ENCODE data around the gene ARHGEF26. TPM values are rescaled to one million over a fixed set of nuclear protein-coding genes. Genes with fewer than 3 reads are reported as not detected.

ARHGEF26 gene
- total and polyA plus RNA-seq, 4 donors = 12.3 to 45.5 (median 28.5) TPM

DNA sequence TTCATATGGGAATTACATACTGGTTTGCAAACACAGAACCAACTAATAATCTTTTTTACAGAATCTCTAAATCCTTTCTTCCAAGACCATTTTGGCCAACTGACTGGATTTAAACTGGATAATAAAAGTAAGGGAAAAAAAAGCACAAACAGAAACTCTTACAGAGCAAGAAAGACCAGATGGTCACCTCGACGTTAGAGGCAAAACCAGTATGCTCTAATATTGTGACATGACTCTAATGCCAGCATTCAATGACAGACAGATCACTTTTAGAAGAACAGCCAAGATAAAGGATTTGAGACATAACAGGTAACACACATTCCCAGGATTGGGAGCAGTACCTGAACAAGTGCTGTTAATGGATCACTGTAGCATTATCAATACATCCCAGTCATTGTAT, 152.2 kb downstream of the ARHGEF26 start:
- DNase-seq = no peak
- peaks cover 13 to 30% (median 18%) of the 10 kb centered on the region in 4 donors for H3K36me3 ChIP-seq (ENCODE audit: control insufficient read depth in 4 of 4, insufficient read depth in 4 of 4, low read length in 4 of 4)
- 86 to 87% methylated on average over 2 of the region's 2 CpGs for WGBS, 2 donors
- no peak for ATAC-seq (ENCODE audit: insufficient read depth, low FRiP score)
- H3K4me3 ChIP-seq = no peak overlapping the region
- H3K27ac ChIP-seq (ENCODE audit: low read depth in 1 of 2, low read length in 1 of 2) = no peak overlapping the region
- no peaks in the 10 kb centered on the region for H3K9me3 ChIP-seq (ENCODE audit: control insufficient read depth in 4 of 4, insufficient read depth in 3 of 4, low read length in 3 of 4)
- TF ChIP-seq, protein P1, sequence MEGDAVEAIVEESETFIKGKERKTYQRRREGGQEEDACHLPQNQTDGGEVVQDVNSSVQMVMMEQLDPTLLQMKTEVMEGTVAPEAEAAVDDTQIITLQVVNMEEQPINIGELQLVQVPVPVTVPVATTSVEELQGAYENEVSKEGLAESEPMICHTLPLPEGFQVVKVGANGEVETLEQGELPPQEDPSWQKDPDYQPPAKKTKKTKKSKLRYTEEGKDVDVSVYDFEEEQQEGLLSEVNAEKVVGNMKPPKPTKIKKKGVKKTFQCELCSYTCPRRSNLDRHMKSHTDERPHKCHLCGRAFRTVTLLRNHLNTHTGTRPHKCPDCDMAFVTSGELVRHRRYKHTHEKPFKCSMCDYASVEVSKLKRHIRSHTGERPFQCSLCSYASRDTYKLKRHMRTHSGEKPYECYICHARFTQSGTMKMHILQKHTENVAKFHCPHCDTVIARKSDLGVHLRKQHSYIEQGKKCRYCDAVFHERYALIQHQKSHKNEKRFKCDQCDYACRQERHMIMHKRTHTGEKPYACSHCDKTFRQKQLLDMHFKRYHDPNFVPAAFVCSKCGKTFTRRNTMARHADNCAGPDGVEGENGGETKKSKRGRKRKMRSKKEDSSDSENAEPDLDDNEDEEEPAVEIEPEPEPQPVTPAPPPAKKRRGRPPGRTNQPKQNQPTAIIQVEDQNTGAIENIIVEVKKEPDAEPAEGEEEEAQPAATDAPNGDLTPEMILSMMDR (IDR thresholded peaks at IDR 0.05; ENCODE audit: control extremely low read depth, extremely low read depth) = no peak
- no peaks in the 10 kb centered on the region for H3K27me3 ChIP-seq (ENCODE audit: control insufficient read depth in 3 of 3, insufficient read depth in 3 of 3, low read length in 2 of 3)
- H3K4me1 ChIP-seq (ENCODE audit: control insufficient read depth in 5 of 5, insufficient read depth in 5 of 5, low read length in 5 of 5) = peaks cover 0 to 14% (median 0%) of the 10 kb centered on the region in 5 donors
- no peak overlapping the region for H3K9ac ChIP-seq (ENCODE audit: insufficient read depth in 1 of 2, low read length in 2 of 2)

DNA sequence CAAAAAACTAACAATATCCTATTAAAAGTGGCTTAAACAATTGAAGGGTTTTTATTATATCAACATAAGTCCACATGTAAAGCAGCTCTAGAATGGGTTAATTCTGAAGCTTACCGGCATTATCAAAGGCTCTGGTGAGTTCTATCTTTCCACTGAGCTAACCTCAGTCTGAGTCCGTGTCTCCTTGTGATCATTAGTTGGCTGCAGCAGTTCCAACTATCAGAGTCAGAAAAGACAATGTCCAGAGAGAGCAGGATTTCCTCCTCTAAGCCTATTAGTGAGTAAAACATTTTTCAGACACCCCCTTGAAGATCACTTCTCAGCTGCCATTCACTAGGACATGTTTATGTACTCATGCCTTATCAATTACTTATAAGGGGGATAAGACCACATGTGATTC, 153.2 kb downstream of the ARHGEF26 start:
- Histone ChIP-seq H3K27me3 (ENCODE audit: control insufficient read depth in 3 of 3, insufficient read depth in 3 of 3, low read length in 2 of 3) (no peaks in the 10 kb centered on the region), H3K9ac (ENCODE audit: insufficient read depth in 1 of 2, low read length in 2 of 2) (no peak overlapping the region), H3K9me3 (ENCODE audit: control insufficient read depth in 4 of 4, insufficient read depth in 3 of 4, low read length in 3 of 4) (no peaks in the 10 kb centered on the region), H3K4me3 (no peak overlapping the region), H3K36me3 (ENCODE audit: control insufficient read depth in 4 of 4, insufficient read depth in 4 of 4, low read length in 4 of 4) (peaks cover 17 to 36% (median 24%) of the 10 kb centered on the region in 4 donors), H3K4me1 (ENCODE audit: control insufficient read depth in 5 of 5, insufficient read depth in 5 of 5, low read length in 5 of 5) (peaks cover 0 to 14% (median 0%) of the 10 kb centered on the region in 5 donors), H3K27ac (ENCODE audit: low read depth in 1 of 2, low read length in 1 of 2) (peak overlapping the region in 1 of 2 donors; percentile 40)
- DNase-seq (no peak), ATAC-seq (ENCODE audit: insufficient read depth, low FRiP score) (no peak)
- TF ChIP-seq, protein P1 (IDR thresholded peaks at IDR 0.05; ENCODE audit: control extremely low read depth, extremely low read depth) = no peak
- WGBS, 2 donors = 62 to 78% methylated on average over 2 of the region's 2 CpGs

DNA sequence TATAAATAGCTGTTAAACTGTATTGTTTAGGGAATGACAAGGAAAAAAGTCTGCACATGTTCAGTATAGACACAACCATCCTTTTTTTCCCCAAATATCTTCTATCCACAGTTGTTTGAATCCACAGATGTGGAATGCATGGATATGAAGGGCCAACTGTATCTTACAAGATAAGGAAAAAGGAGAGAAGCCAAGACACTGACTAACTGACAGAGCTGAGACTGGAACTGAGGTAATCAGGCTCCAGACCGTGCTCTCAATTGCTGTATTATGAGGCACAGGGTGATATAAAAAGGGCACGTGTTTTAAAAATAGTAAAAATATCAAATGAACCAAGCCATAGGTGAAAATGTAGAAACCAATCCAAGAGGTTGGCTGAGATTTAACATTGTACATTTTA, 154.1 kb downstream of the ARHGEF26 start:
- no peak for DNase-seq
- no peak for ATAC-seq (ENCODE audit: insufficient read depth, low FRiP score)
- Histone ChIP-seq H3K27ac (ENCODE audit: low read depth in 1 of 2, low read length in 1 of 2) (no peak overlapping the region), H3K4me3 (no peak overlapping the region), H3K4me1 (ENCODE audit: control insufficient read depth in 5 of 5, insufficient read depth in 5 of 5, low read length in 5 of 5) (peaks cover 0 to 14% (median 0%) of the 10 kb centered on the region in 5 donors), H3K36me3 (ENCODE audit: control insufficient read depth in 4 of 4, insufficient read depth in 4 of 4, low read length in 4 of 4) (peaks cover 16 to 42% (median 27%) of the 10 kb centered on the region in 4 donors), H3K9ac (ENCODE audit: insufficient read depth in 1 of 2, low read length in 2 of 2) (no peak overlapping the region), H3K9me3 (ENCODE audit: control insufficient read depth in 4 of 4, insufficient read depth in 3 of 4, low read length in 3 of 4) (no peaks in the 10 kb centered on the region), H3K27me3 (ENCODE audit: control insufficient read depth in 3 of 3, insufficient read depth in 3 of 3, low read length in 2 of 3) (no peaks in the 10 kb centered on the region)
- TF ChIP-seq, protein P1 (IDR thresholded peaks at IDR 0.05; ENCODE audit: control extremely low read depth, extremely low read depth) = no peak
- 80 to 89% methylated on average over 2 of the region's 2 CpGs for WGBS, 2 donors

DNA sequence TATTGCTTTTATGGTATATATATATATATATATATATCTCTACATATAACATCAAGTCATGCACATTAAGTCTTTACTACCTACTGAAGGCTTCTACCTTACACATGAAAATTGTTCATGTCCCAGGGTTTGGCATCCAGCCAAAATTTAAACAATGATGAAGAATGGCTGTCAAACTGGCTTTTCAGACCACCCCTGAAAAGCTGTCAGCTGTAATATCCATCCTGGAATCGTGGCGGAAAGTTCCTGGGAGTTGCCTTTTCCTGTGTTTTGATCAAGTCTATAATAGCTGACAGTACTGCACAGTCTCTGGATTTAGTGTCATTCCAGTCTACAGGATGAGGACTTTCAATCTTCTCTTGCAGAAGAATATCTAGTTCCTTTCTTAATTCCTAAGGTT, 154.8 kb downstream of the ARHGEF26 start:
- ATAC-seq (ENCODE audit: insufficient read depth, low FRiP score) (no peak), DNase-seq (peak in 1 of 3 donors; percentile 25)
- Histone ChIP-seq H3K27ac (ENCODE audit: low read depth in 1 of 2, low read length in 1 of 2) (peak overlapping the region in 1 of 2 donors; percentile 45), H3K36me3 (ENCODE audit: control insufficient read depth in 4 of 4, insufficient read depth in 4 of 4, low read length in 4 of 4) (peaks cover 15 to 45% (median 32%) of the 10 kb centered on the region in 4 donors), H3K27me3 (ENCODE audit: control insufficient read depth in 3 of 3, insufficient read depth in 3 of 3, low read length in 2 of 3) (no peaks in the 10 kb centered on the region), H3K4me3 (no peak overlapping the region), H3K9me3 (ENCODE audit: control insufficient read depth in 4 of 4, insufficient read depth in 3 of 4, low read length in 3 of 4) (no peaks in the 10 kb centered on the region), H3K9ac (ENCODE audit: insufficient read depth in 1 of 2, low read length in 2 of 2) (no peak overlapping the region), H3K4me1 (ENCODE audit: control insufficient read depth in 5 of 5, insufficient read depth in 5 of 5, low read length in 5 of 5) (peaks cover 0 to 14% (median 0%) of the 10 kb centered on the region in 5 donors)
- 67 to 79% methylated on average over 2 of the region's 2 CpGs for WGBS, 2 donors
- TF ChIP-seq, protein P1 (IDR thresholded peaks at IDR 0.05; ENCODE audit: control extremely low read depth, extremely low read depth) = no peak
